Panc1 (cell line): Measurements from ENCODE around the gene MAP2K6. TPM values are rescaled to one million over a fixed set of nuclear protein-coding genes. Genes with fewer than 3 reads are reported as not detected.

Experiments
- ATAC-seq: fragments of 200-7000 bp; cut with Tn5 transposase; 2 replicates; pipeline ENCODE4 v1.9.1; 2020; ENCODE audit warnings: mild to moderate bottlenecking, moderate library complexity
- BruUV-seq: library from RNA; stranded (reverse); fragments of 400-500 nt; replicated peaks from 2 replicates; lab custom pipeline; 2021; lab: Mats Ljungman, UMichigan
- CTCF ChIA-PET: fragments of 300-600 bp; sonication (Branson Sonifier 250); formaldehyde crosslinking; loops from one replicate; lab custom pipeline; 2022; ENCODE audit warnings: antibody characterized with exemption; lab: Charles Lee
- POLR2A ChIA-PET: fragments of 300-600 bp; sonication (Branson Sonifier 250); formaldehyde crosslinking; loops from one replicate; lab custom pipeline; 2022; ENCODE audit warnings: antibody characterized with exemption; lab: Charles Lee
- DNase-seq: peaks from one replicate; pipeline ENCODE4 v3.0.0-alpha.2; 2010; ENCODE audit warnings: low read depth, low spot score
- H3K27ac ChIP-seq: 2 replicates; pipeline ENCODE4 v1.5.1; 2011; ENCODE audit warnings: mild to moderate bottlenecking, low read length, inconsistent platforms
- H3K27me3 ChIP-seq: fragments of 200-500 bp; sonication (Bioruptor generic); 2 replicates; pipeline ENCODE4 v1.6.0; 2014; ENCODE audit warnings: low read length, inconsistent platforms; ENCODE audit not compliant: control insufficient read depth, insufficient read depth
- H3K36me3 ChIP-seq: fragments of 200-500 bp; sonication (Bioruptor generic); 2 replicates; pipeline ENCODE4 v1.5.1; 2014; ENCODE audit warnings: inconsistent platforms, mild to moderate bottlenecking, low read length, moderate library complexity; ENCODE audit not compliant: control insufficient read depth, insufficient read depth
- H3K4me1 ChIP-seq: 2 replicates; pipeline ENCODE4 v1.5.1; 2011; ENCODE audit warnings: inconsistent platforms, mild to moderate bottlenecking, low read length, moderate library complexity; ENCODE audit not compliant: control insufficient read depth, insufficient read depth
- H3K4me3 ChIP-seq, 2 experiments: 2 replicates each; pipeline ENCODE4 v1.5.1; 2011 to 2012; ENCODE audit warnings: low read depth in 2 of 2, low read length in 2 of 2, mild to moderate bottlenecking in 2 of 2, inconsistent platforms in 1 of 2, moderate library complexity in 1 of 2
- H3K9me3 ChIP-seq: fragments of 200-500 bp; sonication (Bioruptor generic); 2 replicates; pipeline ENCODE4 v1.5.1; 2014; ENCODE audit warnings: low read depth, mild to moderate bottlenecking, inconsistent platforms, low read length, moderate library complexity; ENCODE audit not compliant: control insufficient read depth, insufficient read depth
- CTCF ChIP-seq: fragments of 450-650 bp; IDR thresholded peaks from 2 replicates; pipeline ENCODE4 v1.5.1; 2017; ENCODE audit warnings: mild to moderate bottlenecking
- POLR2AphosphoS5 ChIP-seq: IDR thresholded peaks from 2 replicates; pipeline ENCODE4 v1.6.1; 2012; ENCODE audit warnings: mild to moderate bottlenecking, low read depth, low read length, moderate library complexity
- REST ChIP-seq, 2 experiments: IDR thresholded peaks; 2 replicates each; pipeline ENCODE4 v1.6.1; 2011 to 2012; ENCODE audit warnings: low read depth in 2 of 2, control low read depth in 1 of 2, low read length in 1 of 2, mild to moderate bottlenecking in 1 of 2, moderate library complexity in 1 of 2; ENCODE audit not compliant: insufficient read depth in 1 of 2
- SIN3A ChIP-seq: IDR thresholded peaks from 2 replicates; pipeline ENCODE4 v1.6.1; 2012; ENCODE audit warnings: low read depth, mild to moderate bottlenecking, low read length, moderate library complexity, borderline replicate concordance; ENCODE audit not compliant: insufficient read depth
- TCF7L2 ChIP-seq: IDR thresholded peaks from 2 replicates; pipeline ENCODE4 v1.6.1; 2011; ENCODE audit warnings: mild to moderate bottlenecking, low read depth, low read length, inconsistent platforms
- in situ Hi-C: cut with HindIII; loops from 2 replicates; pipeline ENCODE4 v1.10.0; 2016; ENCODE audit warnings: low sequenced_read_pairs, low pct_unique_long_range_greater_than_20kb
- intact Hi-C: fragments of 100-400 bp; cut with micrococcal nuclease; formaldehyde crosslinking; loops from one replicate; pipeline ENCODE4 v1.10.0; 2022; ENCODE audit not compliant: unreplicated experiment
- total RNA-seq: library from RNA; stranded (reverse); gene quantifications from one replicate; pipeline ENCODE4 v1.2.1, GENCODE V29; 2021; ENCODE audit not compliant: unreplicated experiment

MAP2K6 gene
- total RNA-seq, 1 experiment from 2014 or later, result 11.8 TPM

GRCh38 chr17:69551212-69552010 is 136.9 kb downstream of the MAP2K6 start:
- in situ Hi-C loops (no loop called here), intact Hi-C loops (no loop called here)
- ChIA-PET CTCF (no interaction called here), POLR2A (no interaction called here)
- peaks cover 5% of the 10 kb centered on the region; the same call in 1 of the 2 replicates for H3K9me3 ChIP-seq
- no TSS peak for BruUV-seq
- DNase-seq (no peak), ATAC-seq (no peak)
- H3K36me3 ChIP-seq, result no peaks in the 10 kb centered on the region
- H3K27me3 ChIP-seq, result no peaks in the 10 kb centered on the region
- H3K4me3 ChIP-seq, result no peak overlapping the region
- H3K27ac ChIP-seq, result no peak overlapping the region
- no peak for TF ChIP-seq SIN3A
- TF ChIP-seq POLR2AphosphoS5, result no peak
- no peak for TF ChIP-seq CTCF
- no peak for TF ChIP-seq REST (IDR thresholded peaks at IDR 0.05; ENCODE audit: insufficient read depth in 1 of 2, low read depth in 2 of 2, low read length in 1 of 2)
- TF ChIP-seq TCF7L2, result no peak
- no peaks in the 10 kb centered on the region for H3K4me1 ChIP-seq

GRCh38 chr17:69552986-69553667 is 138.6 kb downstream of the MAP2K6 start:
- intact Hi-C loops, result no loop called here

More at GRCh38 chr17:69552986-69553667, 138.6 kb downstream of the MAP2K6 start:
- Histone ChIP-seq H3K27me3 (no peaks in the 10 kb centered on the region), H3K4me3 (no peak overlapping the region), H3K9me3 (peaks cover 5% of the 10 kb centered on the region; the same call in 1 of the 2 replicates), H3K4me1 (no peaks in the 10 kb centered on the region), H3K27ac (no peak overlapping the region), H3K36me3 (no peaks in the 10 kb centered on the region)
- no peak for TF ChIP-seq TCF7L2
- no peak for TF ChIP-seq CTCF
- TF ChIP-seq POLR2AphosphoS5, result no peak
- TF ChIP-seq SIN3A, result no peak
- TF ChIP-seq REST (IDR thresholded peaks at IDR 0.05; ENCODE audit: insufficient read depth in 1 of 2, low read depth in 2 of 2, low read length in 1 of 2), result no peak
- ChIA-PET CTCF (no interaction called here), POLR2A (interaction anchor here (0.6 kb wide), 1 partner anchor 9 kb away, joined by 3 read pairs; no protein-coding TSS in a partner anchor)
- BruUV-seq, result no TSS peak
- no peak for DNase-seq
- no peak for ATAC-seq
- in situ Hi-C loops, result no loop called here
